Measurements from ENCODE around the gene SEMA5A.

The SEMA5A gene

GRCh38 chr5:9212605-9213004, 333.3 kb downstream of the SEMA5A start:
- DNase-seq (ENCODE audit: low read depth) = no peak

- no peak for DNase-seq (ENCODE audit: low read depth)
These were observed 335.9 kb downstream of the SEMA5A start for GRCh38 chr5:9209846-9210492.

GRCh38 chr5:9207817-9208418, 338.0 kb downstream of the SEMA5A start:
- DNase-seq (ENCODE audit: low read depth) = peak; percentile 21

- DNase-seq (ENCODE audit: low read depth) = no peak
These were observed 343.2 kb downstream of the SEMA5A start for GRCh38 chr5:9202636-9203035.

GRCh38 chr5:9201761-9202160, 344.1 kb downstream of the SEMA5A start:
- no peak for DNase-seq (ENCODE audit: low read depth)

GRCh38 chr5:9201011-9201410, 344.9 kb downstream of the SEMA5A start:
- DNase-seq (ENCODE audit: low read depth) = no peak

- DNase-seq (ENCODE audit: low read depth) = no peak
These were observed 347.5 kb downstream of the SEMA5A start for GRCh38 chr5:9198394-9198793.

GRCh38 chr5:9197881-9198260, 348.0 kb downstream of the SEMA5A start:
- DNase-seq (ENCODE audit: low read depth) = peak; percentile 30

GRCh38 chr5:9196403-9197227, 349.3 kb downstream of the SEMA5A start:
- DNase-seq (ENCODE audit: low read depth) = no peak

- DNase-seq (ENCODE audit: low read depth) = peak; percentile 40
These were observed 351.4 kb downstream of the SEMA5A start for GRCh38 chr5:9194509-9194908.

- no peak for DNase-seq (ENCODE audit: low read depth)
These were observed 353.6 kb downstream of the SEMA5A start for GRCh38 chr5:9192266-9192665.

GRCh38 chr5:9189681-9190080, 356.2 kb downstream of the SEMA5A start:
- DNase-seq (ENCODE audit: low read depth) = no peak

GRCh38 chr5:9188956-9189355, 356.9 kb downstream of the SEMA5A start:
- DNase-seq (ENCODE audit: low read depth) = no peak

- peak; percentile 79 for DNase-seq (ENCODE audit: low read depth)
These were observed 357.7 kb downstream of the SEMA5A start for GRCh38 chr5:9188131-9188530.

- no peak for DNase-seq (ENCODE audit: low read depth)
These were observed 358.3 kb downstream of the SEMA5A start for GRCh38 chr5:9187614-9188013.

GRCh38 chr5:9186069-9186468, 359.8 kb downstream of the SEMA5A start:
- no peak for DNase-seq (ENCODE audit: low read depth)

- no peak for DNase-seq (ENCODE audit: low read depth)
These were observed 361.9 kb downstream of the SEMA5A start for GRCh38 chr5:9183992-9184391.

GRCh38 chr5:9182899-9183695, 362.8 kb downstream of the SEMA5A start:
- DNase-seq (ENCODE audit: low read depth) = no peak

- DNase-seq (ENCODE audit: low read depth) = no peak
These were observed 369.2 kb downstream of the SEMA5A start for GRCh38 chr5:9176641-9177040.

GRCh38 chr5:9174446-9174845, 371.4 kb downstream of the SEMA5A start:
- no peak for DNase-seq (ENCODE audit: low read depth)

- peak; percentile 70 for DNase-seq (ENCODE audit: low read depth)
These were observed 372.4 kb downstream of the SEMA5A start for GRCh38 chr5:9173281-9174048.

- DNase-seq (ENCODE audit: low read depth) = no peak
These were observed 375.8 kb downstream of the SEMA5A start for GRCh38 chr5:9170026-9170425.
